PC-3 (cell line): ENCODE measurements around the gene CD151.

ENCODE experiments used
- EZH2phosphoT487 ChIP-seq: fragments of 300-600 bp; sonication (generic); IDR thresholded peaks from 2 replicates; pipeline ENCODE4 v1.6.1; 2018; ENCODE audit warnings: mild to moderate bottlenecking, antibody characterized with exemption, low read length, borderline replicate concordance
- TF ChIP-seq, protein P1 (sequence below): fragments of 300-600 bp; sonication (generic); conservative IDR thresholded peaks from 2 replicates; pipeline ENCODE4 v1.5.1; 2017; ENCODE audit warnings: antibody characterized with exemption, low read depth, mild to moderate bottlenecking, low read length

DNA sequence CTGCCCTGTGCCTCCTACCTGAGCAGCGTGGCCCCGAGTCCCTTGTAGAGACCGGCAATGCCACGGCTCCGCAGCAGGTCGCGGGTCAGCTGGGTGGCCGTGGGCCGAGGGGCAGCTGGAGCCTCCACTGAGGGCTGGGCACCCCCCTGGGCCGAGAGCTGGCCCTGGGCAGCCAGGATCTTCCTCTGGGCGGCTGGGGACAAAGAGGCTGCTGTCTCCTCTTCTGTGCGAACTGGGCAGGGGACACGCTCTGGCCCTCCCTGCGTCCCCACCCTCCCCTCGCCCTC lies 40.3 kb upstream of the CD151 start:
- TF ChIP-seq, protein P1, sequence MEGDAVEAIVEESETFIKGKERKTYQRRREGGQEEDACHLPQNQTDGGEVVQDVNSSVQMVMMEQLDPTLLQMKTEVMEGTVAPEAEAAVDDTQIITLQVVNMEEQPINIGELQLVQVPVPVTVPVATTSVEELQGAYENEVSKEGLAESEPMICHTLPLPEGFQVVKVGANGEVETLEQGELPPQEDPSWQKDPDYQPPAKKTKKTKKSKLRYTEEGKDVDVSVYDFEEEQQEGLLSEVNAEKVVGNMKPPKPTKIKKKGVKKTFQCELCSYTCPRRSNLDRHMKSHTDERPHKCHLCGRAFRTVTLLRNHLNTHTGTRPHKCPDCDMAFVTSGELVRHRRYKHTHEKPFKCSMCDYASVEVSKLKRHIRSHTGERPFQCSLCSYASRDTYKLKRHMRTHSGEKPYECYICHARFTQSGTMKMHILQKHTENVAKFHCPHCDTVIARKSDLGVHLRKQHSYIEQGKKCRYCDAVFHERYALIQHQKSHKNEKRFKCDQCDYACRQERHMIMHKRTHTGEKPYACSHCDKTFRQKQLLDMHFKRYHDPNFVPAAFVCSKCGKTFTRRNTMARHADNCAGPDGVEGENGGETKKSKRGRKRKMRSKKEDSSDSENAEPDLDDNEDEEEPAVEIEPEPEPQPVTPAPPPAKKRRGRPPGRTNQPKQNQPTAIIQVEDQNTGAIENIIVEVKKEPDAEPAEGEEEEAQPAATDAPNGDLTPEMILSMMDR: no peak
- TF ChIP-seq EZH2phosphoT487: no peak
